RWPE1 (cell line): ENCODE results near the gene ZNF318.
"Not testable (repeated sequence)": the region's sequence is repeated elsewhere in the genome, so short reads cannot be mapped to it uniquely, and the experiment has no call there.

Experiments
- CTCF ChIA-PET: fragments of 350-600 bp; sonication (Branson Sonifier 250); formaldehyde crosslinking; extraction: SDS; loops from one replicate; lab custom pipeline; 2021; lab: Yijun Ruan, JAX
- POLR2A ChIA-PET: fragments of 400-600 bp; formaldehyde crosslinking; extraction: SDS; loops from one replicate; lab custom pipeline; 2020; ENCODE audit warnings: antibody characterized with exemption; ENCODE audit not compliant: low non-redundant PET; lab: Yijun Ruan, JAX
- DNase-seq: peaks from one replicate; pipeline ENCODE4 v3.0.0; 2012; ENCODE audit warnings: low spot score
- H3K27ac ChIP-seq: fragments of 450-650 bp; 2 replicates; pipeline ENCODE4 v1.5.1; 2017
- CTCF ChIP-seq: fragments of 450-650 bp; conservative IDR thresholded peaks from 2 replicates; pipeline ENCODE4 v1.5.1; 2017; ENCODE audit warnings: low read depth, mild to moderate bottlenecking

The ZNF318 gene

GRCh38 chr6:43369174-43370002 lies at the start of gene ZNF318:
TSS of gene ZNF318 (minus strand) at chr6:43369647. CDS start at chr6:43369365, 282 bp downstream.
- ChIA-PET POLR2A (interaction anchor here (0.7 kb wide), 1 partner anchor 127 kb away, joined by 3 read pairs; no protein-coding TSS in a partner anchor), CTCF (interaction anchor here (0.9 to 2.0 kb wide), 3 partner anchors 29 to 127 kb away, joined by 3 to 5 read pairs (median 3); no protein-coding TSS in a partner anchor)
- peak within 1 kb of the TSS; percentile 89 for H3K27ac ChIP-seq
- no peak for TF ChIP-seq CTCF
- peak; percentile 90 for DNase-seq

GRCh38 chr6:43416935-43417334 lies 47.5 kb upstream of the ZNF318 start:
- DNase-seq: no peak
- POLR2A ChIA-PET: no interaction called here
- CTCF ChIA-PET: no interaction called here
- no peak for TF ChIP-seq CTCF
- no peak overlapping the region for H3K27ac ChIP-seq

- POLR2A ChIA-PET: interaction anchor here (0.6 kb wide), 2 partner anchors 12 to 325 kb away, joined by 4 to 7 read pairs; partner anchors contain the start of gene ABCC10
- CTCF ChIA-PET, H3K27ac ChIP-seq, DNase-seq: not testable (repeated sequence)
Observed at GRCh38 chr6:43415275-43415674, 45.8 kb upstream of the ZNF318 start.

- POLR2A ChIA-PET: no interaction called here
- TF ChIP-seq CTCF: no peak
- no peak overlapping the region for H3K27ac ChIP-seq
- CTCF ChIA-PET: interaction anchor here (0.6 kb wide), 1 partner anchor 15 kb away, joined by 4 read pairs; no protein-coding TSS in a partner anchor
- no peak for DNase-seq
Observed at GRCh38 chr6:43413002-43413401, 43.6 kb upstream of the ZNF318 start.

GRCh38 chr6:43412541-43412940 lies 43.1 kb upstream of the ZNF318 start:
- no peak overlapping the region for H3K27ac ChIP-seq
- CTCF ChIA-PET: interaction anchor here (0.6 kb wide), 1 partner anchor 14 kb away, joined by 4 read pairs; no protein-coding TSS in a partner anchor
- TF ChIP-seq CTCF: no peak
- POLR2A ChIA-PET: no interaction called here
- DNase-seq: no peak

- CTCF ChIA-PET: interaction anchor here (0.6 to 0.7 kb wide), 2 partner anchors 257 to 512 kb away, joined by 3 to 5 read pairs; no protein-coding TSS in a partner anchor
- DNase-seq, POLR2A ChIA-PET: not testable (repeated sequence)
Observed at GRCh38 chr6:43410776-43411175, 41.3 kb upstream of the ZNF318 start.

GRCh38 chr6:43408259-43408658 lies 38.8 kb upstream of the ZNF318 start:
- no peak for TF ChIP-seq CTCF
- ChIA-PET CTCF (interaction anchor here (0.6 kb wide), 1 partner anchor 15 kb away, joined by 3 read pairs; no protein-coding TSS in a partner anchor), POLR2A (no interaction called here)
- DNase-seq: no peak
- no peak overlapping the region for H3K27ac ChIP-seq

More at GRCh38 chr6:43410776-43411175, 41.3 kb upstream of the ZNF318 start:
- not testable (repeated sequence) for H3K27ac ChIP-seq
